AG10803 (cell line): ENCODE results near the gene RCSD1.

Experiments
- DNase-seq: peaks from one replicate; pipeline ENCODE4 v3.0.0; 2010; ENCODE audit warnings: low read depth
- H3K4me3 ChIP-seq: 2 replicates; pipeline ENCODE4 v1.5.1; 2011; ENCODE audit warnings: mild to moderate bottlenecking, low read length, control low read depth
- TF ChIP-seq, protein P1 (sequence below): conservative IDR thresholded peaks from 2 replicates; pipeline ENCODE4 v1.5.1; 2011; ENCODE audit warnings: mild to moderate bottlenecking, low read length, control low read depth, inconsistent platforms

The RCSD1 gene

DNA sequence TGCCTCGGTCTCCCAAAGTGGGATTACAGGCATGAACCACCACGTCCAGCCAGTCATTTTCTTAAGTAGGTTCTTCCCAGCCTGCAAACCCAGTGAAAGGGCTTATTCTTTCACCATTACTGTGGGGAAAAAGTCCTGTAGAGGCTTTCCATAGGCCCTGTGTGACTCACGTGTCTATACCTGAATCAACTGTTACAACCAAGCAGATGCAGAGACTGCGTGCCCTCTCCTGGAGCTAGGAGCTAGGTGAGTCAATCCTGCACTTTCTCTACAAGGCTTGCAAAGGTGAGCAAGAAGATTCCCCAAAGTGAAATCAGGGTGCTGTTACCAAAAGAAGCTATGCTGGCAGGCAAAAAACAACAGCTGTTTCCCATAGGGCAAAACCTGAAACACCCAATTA, 77.9 kb downstream of the RCSD1 start:
- DNase-seq, result no peak
- TF ChIP-seq, protein P1, sequence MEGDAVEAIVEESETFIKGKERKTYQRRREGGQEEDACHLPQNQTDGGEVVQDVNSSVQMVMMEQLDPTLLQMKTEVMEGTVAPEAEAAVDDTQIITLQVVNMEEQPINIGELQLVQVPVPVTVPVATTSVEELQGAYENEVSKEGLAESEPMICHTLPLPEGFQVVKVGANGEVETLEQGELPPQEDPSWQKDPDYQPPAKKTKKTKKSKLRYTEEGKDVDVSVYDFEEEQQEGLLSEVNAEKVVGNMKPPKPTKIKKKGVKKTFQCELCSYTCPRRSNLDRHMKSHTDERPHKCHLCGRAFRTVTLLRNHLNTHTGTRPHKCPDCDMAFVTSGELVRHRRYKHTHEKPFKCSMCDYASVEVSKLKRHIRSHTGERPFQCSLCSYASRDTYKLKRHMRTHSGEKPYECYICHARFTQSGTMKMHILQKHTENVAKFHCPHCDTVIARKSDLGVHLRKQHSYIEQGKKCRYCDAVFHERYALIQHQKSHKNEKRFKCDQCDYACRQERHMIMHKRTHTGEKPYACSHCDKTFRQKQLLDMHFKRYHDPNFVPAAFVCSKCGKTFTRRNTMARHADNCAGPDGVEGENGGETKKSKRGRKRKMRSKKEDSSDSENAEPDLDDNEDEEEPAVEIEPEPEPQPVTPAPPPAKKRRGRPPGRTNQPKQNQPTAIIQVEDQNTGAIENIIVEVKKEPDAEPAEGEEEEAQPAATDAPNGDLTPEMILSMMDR, result no peak
- no peak overlapping the region for H3K4me3 ChIP-seq

DNA sequence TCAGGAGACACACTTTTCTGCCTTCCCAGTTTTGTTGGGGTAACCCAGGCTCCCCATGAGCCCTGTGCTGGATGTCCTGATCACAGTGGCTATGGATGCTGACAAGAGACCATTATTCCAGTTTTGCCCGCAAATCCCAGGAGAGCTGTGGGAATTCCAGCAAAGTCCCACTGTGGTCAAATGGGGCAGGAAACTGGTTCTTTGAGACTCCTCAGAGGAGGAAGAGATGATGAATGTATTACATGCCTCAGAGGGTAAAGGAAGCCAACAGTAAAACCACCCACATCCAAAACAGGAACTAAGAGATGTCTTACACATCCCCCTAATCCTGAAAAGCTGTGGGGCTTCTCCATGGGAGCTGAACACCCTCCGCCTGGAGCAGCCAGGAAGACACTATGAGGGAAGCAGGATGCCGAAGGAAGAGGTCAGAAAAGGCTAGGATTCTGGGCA, 78.9 kb downstream of the RCSD1 start:
- TF ChIP-seq, protein P1, result no peak
- peak; percentile 32 for DNase-seq
- no peak overlapping the region for H3K4me3 ChIP-seq

DNA sequence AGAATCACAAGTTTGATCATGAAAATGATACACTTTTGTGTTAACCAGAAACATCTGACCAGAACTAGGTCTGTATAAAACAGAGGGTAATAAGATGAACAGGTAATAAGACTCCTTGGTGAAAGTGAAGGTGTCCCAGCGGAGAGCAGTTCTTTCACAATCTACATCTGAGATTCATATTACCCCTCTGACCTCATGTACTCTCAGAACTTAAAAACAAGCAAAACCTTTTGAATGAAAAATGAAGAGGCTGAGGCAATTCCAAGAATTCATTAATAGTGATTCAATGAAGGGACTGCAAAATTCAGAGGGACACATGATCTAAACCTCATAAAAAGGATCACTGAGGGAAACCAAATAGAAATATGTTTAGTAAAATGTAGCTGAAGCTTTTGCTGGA, 80.8 kb downstream of the RCSD1 start:
- TF ChIP-seq, protein P1, result no peak
- H3K4me3 ChIP-seq, result no peak overlapping the region

DNA sequence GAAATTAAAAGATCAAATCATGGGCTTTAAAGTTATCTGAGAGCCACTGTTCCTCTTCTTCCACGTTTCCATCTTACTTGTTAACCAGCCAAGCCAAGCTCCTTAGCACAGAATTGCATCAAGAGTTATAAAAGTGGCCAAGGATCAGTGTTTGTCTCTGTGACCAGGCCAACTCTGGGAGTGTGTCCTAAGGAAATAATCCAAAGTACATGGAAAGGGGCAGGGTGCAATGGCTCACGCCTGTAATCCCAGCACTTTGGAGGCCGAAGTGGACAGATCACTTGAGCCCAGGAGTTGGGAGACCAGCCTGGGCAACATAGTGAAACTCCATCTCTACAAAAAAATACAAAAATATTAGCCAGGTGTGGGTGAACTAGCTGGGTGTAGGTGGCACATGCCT, 81.8 kb downstream of the RCSD1 start:
- DNase-seq, result no peak
- TF ChIP-seq, protein P1, result no peak
- no peak overlapping the region for H3K4me3 ChIP-seq

More for the DNA sequence above, 80.8 kb downstream of the RCSD1 start:
- DNase-seq, result no peak

DNA sequence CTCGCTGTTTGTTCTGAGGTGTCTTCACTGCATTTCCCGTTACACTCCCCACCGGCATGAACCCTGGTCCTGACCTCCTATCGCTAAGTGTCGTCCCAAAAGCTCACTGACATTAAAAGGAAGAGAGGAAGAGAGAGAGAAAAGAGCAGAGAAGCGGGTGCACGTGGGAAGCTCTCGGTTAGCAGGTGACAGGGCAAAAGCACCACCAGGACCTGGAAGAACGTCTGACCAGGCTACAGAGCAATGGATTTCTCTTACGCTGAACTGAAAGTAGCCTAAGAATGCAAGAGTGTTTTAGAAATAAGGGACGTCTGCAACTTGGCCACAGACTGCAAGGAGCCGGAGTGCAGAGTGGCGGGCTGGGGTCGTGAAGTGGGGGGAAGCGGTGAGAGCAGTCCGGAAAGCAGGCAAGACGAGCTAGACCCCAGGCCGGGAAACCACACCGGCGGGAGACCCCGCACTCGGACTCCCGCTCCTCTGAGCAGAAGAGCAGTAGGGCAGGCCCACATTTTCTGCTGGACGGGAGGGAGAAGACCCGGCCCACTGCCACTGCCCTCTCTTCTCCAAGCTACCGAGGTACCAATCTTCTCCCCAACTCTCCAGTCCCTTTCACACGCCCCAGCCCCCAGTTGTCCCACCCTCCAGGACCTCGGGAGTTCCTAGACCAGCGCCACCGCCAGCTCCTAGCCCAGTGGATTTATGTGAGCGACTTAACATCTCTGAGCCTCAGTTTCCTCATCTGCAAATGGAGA, 83.5 kb downstream of the RCSD1 start:
- H3K4me3 ChIP-seq, result peak overlapping the region; percentile 95
- TF ChIP-seq, protein P1, result no peak
- DNase-seq, result no peak

DNA sequence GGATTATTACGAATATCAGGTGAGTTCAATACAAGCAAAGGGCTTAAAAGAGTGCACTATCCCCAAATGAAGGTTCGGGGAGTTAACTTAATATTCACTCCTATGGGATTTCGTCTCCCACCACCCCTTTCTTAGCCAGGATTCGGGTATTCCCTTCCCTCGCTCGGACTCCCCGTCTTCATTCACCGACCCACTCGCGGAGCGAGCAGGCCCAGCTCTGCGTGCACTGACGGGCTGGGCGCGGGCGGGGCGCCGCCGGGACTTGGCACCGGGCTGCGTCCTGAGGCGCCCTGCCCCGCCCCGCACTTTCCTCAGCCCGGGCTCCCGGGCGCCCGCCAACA, 84.0 kb downstream of the RCSD1 start:
- TF ChIP-seq, protein P1, result no peak
- H3K4me3 ChIP-seq, result peak overlapping the region; percentile 95
- DNase-seq, result peak; percentile 90

DNA sequence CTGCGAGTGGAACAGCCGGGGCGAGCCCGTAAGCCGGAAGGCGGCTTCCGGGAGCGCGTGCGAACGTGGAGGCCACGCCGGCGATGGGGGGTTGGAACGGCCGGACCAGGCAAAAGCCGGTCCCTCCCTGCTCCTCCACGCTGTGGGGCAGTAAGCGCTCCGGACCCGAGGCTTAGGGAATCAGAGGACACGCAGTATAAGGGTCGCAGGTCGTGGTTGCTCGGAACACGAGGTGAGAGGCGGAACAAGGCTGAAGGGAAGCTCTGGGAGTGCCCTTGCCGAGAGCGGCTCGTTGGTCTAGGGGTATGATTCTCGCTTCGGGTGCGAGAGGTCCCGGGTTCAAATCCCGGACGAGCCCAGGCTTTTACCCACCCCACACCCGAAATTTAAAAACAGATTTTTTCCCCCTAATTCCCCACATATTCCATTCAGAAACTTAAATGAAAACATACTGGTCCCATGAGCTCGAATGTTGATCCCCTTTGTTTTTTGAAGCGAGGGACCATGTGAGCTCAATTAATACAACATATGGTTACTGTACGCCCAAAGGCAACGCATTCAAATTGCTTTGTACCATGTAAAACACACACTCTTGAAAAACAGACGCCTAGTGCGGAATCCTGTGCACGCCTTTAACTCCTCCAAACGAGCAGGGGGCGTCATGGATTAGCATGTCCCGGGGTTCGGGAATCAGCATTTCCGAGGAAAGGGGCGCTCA, 84.6 kb downstream of the RCSD1 start:
- peak overlapping the region; percentile 95 for H3K4me3 ChIP-seq
- TF ChIP-seq, protein P1, result peak; percentile 26
- DNase-seq, result peak; percentile 77
